ENCODE data around the gene HCRTR1.

GRCh38 chr1:31620631-31621497, 3.4 kb downstream of the HCRTR1 start:
- TF ChIP-seq, protein P1, sequence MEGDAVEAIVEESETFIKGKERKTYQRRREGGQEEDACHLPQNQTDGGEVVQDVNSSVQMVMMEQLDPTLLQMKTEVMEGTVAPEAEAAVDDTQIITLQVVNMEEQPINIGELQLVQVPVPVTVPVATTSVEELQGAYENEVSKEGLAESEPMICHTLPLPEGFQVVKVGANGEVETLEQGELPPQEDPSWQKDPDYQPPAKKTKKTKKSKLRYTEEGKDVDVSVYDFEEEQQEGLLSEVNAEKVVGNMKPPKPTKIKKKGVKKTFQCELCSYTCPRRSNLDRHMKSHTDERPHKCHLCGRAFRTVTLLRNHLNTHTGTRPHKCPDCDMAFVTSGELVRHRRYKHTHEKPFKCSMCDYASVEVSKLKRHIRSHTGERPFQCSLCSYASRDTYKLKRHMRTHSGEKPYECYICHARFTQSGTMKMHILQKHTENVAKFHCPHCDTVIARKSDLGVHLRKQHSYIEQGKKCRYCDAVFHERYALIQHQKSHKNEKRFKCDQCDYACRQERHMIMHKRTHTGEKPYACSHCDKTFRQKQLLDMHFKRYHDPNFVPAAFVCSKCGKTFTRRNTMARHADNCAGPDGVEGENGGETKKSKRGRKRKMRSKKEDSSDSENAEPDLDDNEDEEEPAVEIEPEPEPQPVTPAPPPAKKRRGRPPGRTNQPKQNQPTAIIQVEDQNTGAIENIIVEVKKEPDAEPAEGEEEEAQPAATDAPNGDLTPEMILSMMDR (conservative IDR thresholded peaks at IDR 0.05; ENCODE audit: low read depth, low read length) = no peak
- no peak for TF ChIP-seq EZH2 (IDR thresholded peaks at IDR 0.05; ENCODE audit: borderline replicate concordance, low read depth, low read length, poor library complexity, severe bottlenecking)

All from A673 (cell line).